ENCODE measurements around the gene BAAT. TPM values are rescaled to one million over a fixed set of nuclear protein-coding genes. Genes with fewer than 3 reads are reported as not detected.

The BAAT gene
- total RNA-seq, 4 donors from 2014 or later, result not detected

DNA sequence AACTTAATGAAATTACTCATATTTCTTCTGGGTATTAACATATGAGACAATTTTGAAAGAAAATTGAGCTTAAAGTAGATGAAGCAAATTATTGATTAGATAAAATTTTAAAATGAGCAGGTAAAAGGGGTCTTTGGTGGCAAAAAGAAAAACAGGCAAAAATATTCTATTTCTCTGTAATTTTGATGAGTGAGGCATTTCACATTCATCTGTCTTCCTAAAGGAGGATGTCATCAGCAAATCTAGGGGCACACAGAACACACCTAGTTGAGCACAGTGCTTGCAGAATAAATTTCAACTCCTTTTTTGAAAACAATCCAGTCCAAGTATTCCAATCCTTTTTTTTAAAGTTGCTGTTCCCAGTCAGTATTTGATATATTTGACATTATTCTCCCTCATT lies 30.0 kb upstream of the BAAT start:
- TF ChIP-seq, protein P1, sequence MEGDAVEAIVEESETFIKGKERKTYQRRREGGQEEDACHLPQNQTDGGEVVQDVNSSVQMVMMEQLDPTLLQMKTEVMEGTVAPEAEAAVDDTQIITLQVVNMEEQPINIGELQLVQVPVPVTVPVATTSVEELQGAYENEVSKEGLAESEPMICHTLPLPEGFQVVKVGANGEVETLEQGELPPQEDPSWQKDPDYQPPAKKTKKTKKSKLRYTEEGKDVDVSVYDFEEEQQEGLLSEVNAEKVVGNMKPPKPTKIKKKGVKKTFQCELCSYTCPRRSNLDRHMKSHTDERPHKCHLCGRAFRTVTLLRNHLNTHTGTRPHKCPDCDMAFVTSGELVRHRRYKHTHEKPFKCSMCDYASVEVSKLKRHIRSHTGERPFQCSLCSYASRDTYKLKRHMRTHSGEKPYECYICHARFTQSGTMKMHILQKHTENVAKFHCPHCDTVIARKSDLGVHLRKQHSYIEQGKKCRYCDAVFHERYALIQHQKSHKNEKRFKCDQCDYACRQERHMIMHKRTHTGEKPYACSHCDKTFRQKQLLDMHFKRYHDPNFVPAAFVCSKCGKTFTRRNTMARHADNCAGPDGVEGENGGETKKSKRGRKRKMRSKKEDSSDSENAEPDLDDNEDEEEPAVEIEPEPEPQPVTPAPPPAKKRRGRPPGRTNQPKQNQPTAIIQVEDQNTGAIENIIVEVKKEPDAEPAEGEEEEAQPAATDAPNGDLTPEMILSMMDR (IDR thresholded peaks at IDR 0.05), result no peak
- H3K9me3 ChIP-seq, result no peaks in the 10 kb centered on the region
- DNase-seq, result no peak
- no peaks in the 10 kb centered on the region for H3K36me3 ChIP-seq
- no peak overlapping the region for H3K27ac ChIP-seq
- no peaks in the 10 kb centered on the region for H3K4me1 ChIP-seq
- H3K4me3 ChIP-seq (replicated peaks in 1 of 3), result no peak overlapping the region
- no peaks in the 10 kb centered on the region for H3K27me3 ChIP-seq
- intact Hi-C loops (cut with DNase I), result no loop called here

DNA sequence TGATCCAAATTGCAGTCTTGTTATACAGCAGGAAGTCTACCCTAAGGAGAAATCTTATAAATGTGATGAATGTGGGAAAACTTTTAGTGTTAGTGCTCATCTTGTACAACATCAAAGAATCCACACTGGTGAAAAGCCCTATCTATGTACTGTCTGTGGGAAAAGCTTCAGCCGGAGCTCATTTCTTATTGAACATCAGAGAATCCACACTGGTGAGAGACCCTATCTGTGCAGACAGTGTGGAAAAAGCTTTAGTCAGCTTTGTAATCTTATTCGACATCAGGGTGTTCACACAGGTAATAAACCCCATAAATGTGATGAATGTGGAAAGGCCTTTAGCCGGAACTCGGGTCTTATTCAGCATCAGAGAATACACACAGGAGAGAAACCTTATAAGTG lies 24.3 kb upstream of the BAAT start:
- DNase-seq, result no peak
- intact Hi-C loops (cut with DNase I), result no loop called here
- Histone ChIP-seq H3K4me3 (replicated peaks in 1 of 3) (no peak overlapping the region), H3K9me3 (peaks cover 4% of the 10 kb centered on the region), H3K27ac (no peak overlapping the region), H3K4me1 (no peaks in the 10 kb centered on the region), H3K27me3 (no peaks in the 10 kb centered on the region), H3K36me3 (peaks cover 45 to 48% of the 10 kb centered on the region in 2 donors)
- TF ChIP-seq, protein P1 (IDR thresholded peaks at IDR 0.05), result no peak
- TF ChIP-seq POLR2A (IDR thresholded peaks at IDR 0.05), result no peak
- WGBS, 2 donors, result 95 to 99% methylated on average over 4 of the region's 4 CpGs

DNA sequence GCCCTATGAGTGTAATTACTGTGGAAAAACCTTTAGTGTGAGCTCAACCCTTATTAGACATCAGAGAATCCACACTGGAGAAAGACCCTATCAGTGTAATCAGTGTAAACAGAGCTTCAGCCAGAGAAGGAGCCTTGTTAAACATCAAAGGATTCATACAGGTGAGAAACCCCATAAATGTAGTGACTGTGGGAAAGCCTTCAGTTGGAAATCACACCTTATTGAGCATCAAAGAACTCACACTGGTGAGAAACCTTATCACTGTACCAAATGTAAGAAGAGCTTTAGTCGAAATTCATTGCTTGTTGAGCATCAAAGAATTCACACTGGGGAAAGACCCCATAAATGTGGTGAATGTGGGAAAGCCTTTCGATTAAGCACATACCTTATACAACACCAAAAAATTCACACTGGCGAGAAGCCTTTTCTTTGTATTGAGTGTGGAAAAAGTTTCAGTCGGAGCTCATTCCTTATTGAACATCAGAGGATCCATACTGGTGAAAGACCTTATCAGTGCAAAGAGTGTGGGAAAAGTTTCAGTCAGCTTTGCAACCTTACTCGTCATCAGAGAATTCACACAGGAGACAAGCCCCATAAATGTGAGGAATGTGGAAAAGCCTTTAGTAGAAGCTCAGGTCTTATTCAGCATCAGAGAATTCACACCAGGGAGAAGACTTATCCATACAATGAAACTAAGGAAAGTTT lies 23.7 kb upstream of the BAAT start:
- peaks cover 50 to 54% of the 10 kb centered on the region in 2 donors for H3K36me3 ChIP-seq
- no peaks in the 10 kb centered on the region for H3K27me3 ChIP-seq
- no peak overlapping the region for H3K4me3 ChIP-seq (replicated peaks in 1 of 3)
- no peaks in the 10 kb centered on the region for H3K4me1 ChIP-seq
- TF ChIP-seq, protein P1 (IDR thresholded peaks at IDR 0.05), result no peak
- TF ChIP-seq POLR2A (IDR thresholded peaks at IDR 0.05), result no peak
- DNase-seq, result no peak
- H3K9me3 ChIP-seq, result peaks cover 4% of the 10 kb centered on the region
- intact Hi-C loops (cut with DNase I), result no loop called here
- WGBS, 2 donors, result 96 to 97% methylated on average over 5 of the region's 5 CpGs
- no peak overlapping the region for H3K27ac ChIP-seq

DNA sequence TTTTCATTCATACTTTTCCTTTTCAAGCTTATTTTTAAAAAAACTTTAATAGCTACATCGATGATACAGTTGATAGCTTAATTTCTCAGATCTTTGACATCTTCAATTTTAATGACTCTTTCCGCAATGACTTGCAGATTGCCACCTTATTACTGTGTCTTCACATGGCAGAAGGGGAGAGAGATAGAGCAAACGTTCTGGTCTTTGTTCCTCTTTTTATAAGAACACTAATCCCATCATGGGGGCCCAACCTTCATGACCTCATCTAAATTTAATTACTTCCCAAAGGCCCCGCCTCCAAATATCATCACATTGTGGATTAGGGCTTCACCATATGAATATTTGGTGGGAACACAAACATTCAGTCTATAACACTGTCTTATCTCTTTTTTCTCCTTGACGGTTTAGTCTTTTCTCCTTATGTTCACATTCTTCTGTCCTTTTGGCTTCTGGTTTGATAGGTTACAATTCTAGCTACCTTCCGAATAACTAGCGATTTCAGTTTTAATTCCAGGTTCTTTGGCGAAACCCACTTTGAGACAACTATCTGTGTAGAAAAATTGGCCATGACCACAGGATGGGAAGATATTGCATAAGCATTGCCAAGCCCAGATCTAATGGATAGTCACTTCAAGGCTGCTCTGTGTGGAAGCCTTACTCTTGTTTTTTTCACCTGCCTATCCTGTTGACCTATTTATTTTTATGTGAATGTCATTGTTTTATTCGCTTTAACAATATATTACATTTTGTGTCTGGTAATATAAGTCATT lies 18.9 kb upstream of the BAAT start:
- DNase-seq, result no peak
- Histone ChIP-seq H3K27me3 (no peaks in the 10 kb centered on the region), H3K9me3 (no peaks in the 10 kb centered on the region), H3K27ac (no peak overlapping the region), H3K36me3 (peaks cover 71 to 82% of the 10 kb centered on the region in 2 donors), H3K4me3 (replicated peaks in 1 of 3) (no peak overlapping the region), H3K4me1 (peaks cover 10 to 17% of the 10 kb centered on the region in 2 donors)
- intact Hi-C loops (cut with DNase I), result no loop called here
- WGBS, 2 donors, result 96% methylated on average over 9 of the region's 9 CpGs
- TF ChIP-seq POLR2A (IDR thresholded peaks at IDR 0.05), result no peak
- TF ChIP-seq, protein P1 (IDR thresholded peaks at IDR 0.05), result no peak

DNA sequence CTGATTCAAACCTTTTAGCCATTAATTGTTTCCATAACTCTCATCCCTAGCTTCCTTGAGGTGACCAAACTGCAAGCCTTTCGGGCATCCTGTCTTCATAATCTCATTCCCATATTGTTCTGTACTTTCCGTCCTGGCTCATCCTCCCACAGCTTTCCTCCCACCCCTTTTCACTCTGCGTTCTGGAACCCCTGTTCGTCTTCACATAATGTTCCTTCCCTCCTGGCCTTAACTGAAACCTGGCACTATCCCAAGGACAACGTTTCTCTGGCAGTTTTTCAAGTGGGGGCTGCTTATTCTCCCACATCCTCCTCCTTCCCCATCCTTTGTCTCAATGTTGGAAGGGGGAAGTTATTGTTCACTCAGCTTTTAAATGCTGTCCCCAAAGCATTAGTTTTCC lies 15.3 kb upstream of the BAAT start:
- no peak for DNase-seq
- WGBS, 2 donors, result 49 to 53% methylated on average over 5 of the region's 5 CpGs
- TF ChIP-seq, protein P1 (IDR thresholded peaks at IDR 0.05), result no peak
- no peak for TF ChIP-seq POLR2A (IDR thresholded peaks at IDR 0.05)
- intact Hi-C loops (cut with DNase I), result loop anchor here (2.0 kb wide), 1 partner anchor 133 kb away; the partner anchor contains the start of gene RNF20
- H3K27ac ChIP-seq, result no peak overlapping the region
- no peaks in the 10 kb centered on the region for H3K9me3 ChIP-seq
- H3K4me1 ChIP-seq, result peaks cover 14 to 22% of the 10 kb centered on the region in 2 donors
- peaks cover 41 to 48% of the 10 kb centered on the region in 2 donors for H3K36me3 ChIP-seq
- H3K27me3 ChIP-seq, result no peaks in the 10 kb centered on the region
- no peak overlapping the region for H3K4me3 ChIP-seq (replicated peaks in 1 of 3)

All from thyroid gland (tissue), 4 donors.